ENCODE measurements around the gene GDF10.

The GDF10 gene

DNA sequence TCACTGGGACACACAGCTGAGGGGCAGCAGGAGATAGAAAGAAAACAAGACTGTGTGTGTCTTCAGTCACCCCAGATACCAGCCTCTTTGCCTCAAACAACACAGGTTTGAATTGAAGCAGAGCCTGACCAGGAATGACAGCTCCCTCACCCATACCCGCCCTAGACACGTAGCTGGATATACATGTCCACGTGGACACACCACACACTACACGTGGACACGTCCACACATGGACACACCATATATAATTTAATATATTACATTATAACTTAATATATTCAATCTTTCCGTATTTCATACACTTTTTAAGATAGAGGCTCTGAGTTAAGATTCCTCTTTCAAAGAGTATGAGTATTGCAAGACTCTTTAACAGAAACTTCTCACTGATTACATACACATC lies 33.5 kb downstream of the GDF10 start:
- Mint-ChIP-seq H3K4me1 (no peaks in the 10 kb centered on the region), H3K27me3 (peaks cover 15 to 18% of the 10 kb centered on the region in 2 donors), H3K9me3 (peaks cover 6 to 7% of the 10 kb centered on the region in 2 donors), H3K36me3 (no peaks in the 10 kb centered on the region), H3K4me3 (no peak overlapping the region), H3K27ac (no peak overlapping the region)
- ATAC-seq (replicated peaks) (no peak), DNase-seq (no peak)

DNA sequence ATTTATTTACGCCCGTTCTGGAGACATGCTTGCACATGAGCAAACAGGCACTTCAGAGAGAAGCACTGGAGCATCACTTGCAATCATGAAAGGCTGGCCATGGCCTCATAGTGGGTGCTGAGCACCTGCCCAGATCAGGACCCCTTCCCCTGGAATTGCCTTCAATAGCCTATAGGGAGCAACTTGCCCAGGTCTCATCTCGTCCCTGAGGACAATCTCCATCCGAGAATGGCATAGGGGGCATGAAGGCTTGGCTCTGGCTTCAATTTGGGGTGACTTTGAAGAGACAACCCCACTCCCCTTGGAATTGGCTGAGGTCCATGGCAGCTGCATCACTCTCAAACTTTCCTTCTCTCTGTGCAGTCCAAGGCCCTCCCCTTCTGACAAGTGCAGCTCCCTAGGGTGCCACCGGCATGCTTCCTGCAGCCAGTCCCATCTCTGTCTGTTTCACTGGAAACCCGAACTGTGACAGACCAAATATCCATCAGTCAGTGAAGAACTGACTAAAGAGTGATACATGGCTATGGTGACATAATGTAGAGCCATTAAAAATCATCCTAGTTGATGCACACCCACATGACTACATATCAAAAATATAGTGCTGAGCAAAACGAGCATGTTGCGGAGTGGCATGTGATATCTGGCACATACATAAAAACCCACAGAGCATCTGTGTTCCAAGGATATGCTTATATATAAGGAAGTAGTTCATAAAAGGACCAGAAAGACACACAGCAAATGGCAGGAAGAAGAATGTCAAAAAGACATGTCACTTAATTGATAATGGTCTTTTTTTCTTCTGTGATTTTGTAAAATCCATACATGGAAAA lies 34.7 kb downstream of the GDF10 start:
- no peak for DNase-seq
- no peaks in the 10 kb centered on the region for H3K9me3 Mint-ChIP-seq
- H3K4me1 Mint-ChIP-seq, result no peaks in the 10 kb centered on the region
- no peak overlapping the region for H3K4me3 Mint-ChIP-seq
- H3K36me3 Mint-ChIP-seq, result no peaks in the 10 kb centered on the region
- no peak overlapping the region for H3K27ac Mint-ChIP-seq
- peaks cover 20 to 22% of the 10 kb centered on the region in 2 donors for H3K27me3 Mint-ChIP-seq
- ATAC-seq (replicated peaks), result no peak

DNA sequence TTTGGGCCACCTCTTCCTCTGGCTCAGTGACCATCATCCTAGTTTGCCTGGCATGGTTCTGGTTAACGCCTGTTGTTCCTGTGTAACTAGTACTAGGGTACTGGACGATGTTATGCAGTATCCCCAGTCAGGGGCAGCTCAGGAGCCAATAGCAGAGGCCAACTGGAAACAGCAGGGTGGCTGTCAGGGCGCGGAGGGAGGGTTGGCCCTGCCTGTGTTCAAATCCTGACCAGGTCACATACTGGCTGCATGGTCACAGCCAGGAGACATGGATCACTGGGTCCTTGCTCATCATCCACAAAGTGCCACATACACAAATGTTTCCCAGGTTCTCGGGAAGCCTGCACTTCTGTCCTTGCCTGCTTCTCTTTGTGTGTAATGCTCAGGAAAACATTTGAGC lies 35.9 kb downstream of the GDF10 start:
- no peak overlapping the region for H3K27ac Mint-ChIP-seq
- peaks cover 33 to 35% of the 10 kb centered on the region in 2 donors for H3K27me3 Mint-ChIP-seq
- DNase-seq (no peak), ATAC-seq (replicated peaks) (no peak)
- H3K4me1 Mint-ChIP-seq, result peaks cover 8% of the 10 kb centered on the region in 2 donors
- H3K36me3 Mint-ChIP-seq, result no peaks in the 10 kb centered on the region
- H3K9me3 Mint-ChIP-seq, result no peaks in the 10 kb centered on the region
- H3K4me3 Mint-ChIP-seq, result no peak overlapping the region

DNA sequence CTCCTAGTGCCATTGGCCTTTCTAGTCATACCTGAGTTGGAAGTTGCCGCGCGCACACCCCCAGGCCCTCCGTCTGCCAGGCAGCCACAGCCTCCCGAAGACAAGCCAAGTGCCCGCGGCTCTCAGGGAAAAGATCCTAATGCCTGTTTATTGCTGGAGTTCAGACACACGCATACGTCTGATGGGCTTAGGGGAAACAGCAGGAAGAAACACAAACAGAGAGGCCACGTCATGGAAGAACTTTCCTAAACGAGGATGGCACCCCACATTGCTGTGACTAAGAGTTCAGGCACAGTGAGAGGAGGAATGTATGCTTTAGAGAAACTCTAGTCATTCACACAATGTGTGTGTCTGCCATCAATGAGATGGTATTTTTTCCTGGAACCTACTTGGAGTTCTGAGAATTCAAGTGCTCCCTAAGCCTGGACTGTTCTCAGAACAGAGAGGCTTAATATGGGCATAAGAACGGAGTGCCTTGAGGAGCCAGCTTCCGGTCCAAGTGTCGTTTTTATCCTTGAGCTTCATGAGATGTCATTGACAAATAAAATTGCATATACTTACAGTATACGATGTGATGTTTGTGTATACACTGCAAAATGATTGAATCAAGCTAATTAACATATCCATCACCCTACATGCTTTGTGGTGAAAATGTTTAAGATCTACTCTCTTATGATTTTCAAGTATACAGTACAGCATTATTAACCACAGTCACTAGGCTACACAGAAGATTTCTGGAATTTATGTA lies 36.6 kb downstream of the GDF10 start:
- H3K36me3 Mint-ChIP-seq, result no peaks in the 10 kb centered on the region
- ATAC-seq (replicated peaks), result no peak
- no peak for DNase-seq
- no peaks in the 10 kb centered on the region for H3K9me3 Mint-ChIP-seq
- no peak overlapping the region for H3K4me3 Mint-ChIP-seq
- peaks cover 33 to 35% of the 10 kb centered on the region in 2 donors for H3K27me3 Mint-ChIP-seq
- peaks cover 8% of the 10 kb centered on the region in 2 donors for H3K4me1 Mint-ChIP-seq
- H3K27ac Mint-ChIP-seq, result no peak overlapping the region

DNA sequence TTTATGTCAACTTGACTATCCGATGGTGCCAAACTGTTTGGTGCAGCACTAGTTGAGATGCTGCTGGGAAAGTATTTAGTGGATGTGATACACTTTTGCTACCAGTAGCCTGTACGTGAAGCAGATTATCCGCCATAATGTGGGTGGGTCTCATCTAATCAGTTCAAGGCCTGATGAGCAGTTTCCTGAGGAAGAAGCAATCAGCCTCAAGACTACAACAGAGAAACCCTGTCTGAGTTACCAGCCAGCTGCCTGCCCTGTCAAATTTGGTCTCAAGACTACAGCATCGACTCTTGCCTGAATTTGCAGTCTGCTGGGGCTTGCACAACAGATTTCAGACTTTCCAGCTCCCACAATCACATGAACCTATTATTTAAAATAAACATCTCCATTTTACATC lies 37.3 kb downstream of the GDF10 start:
- peaks cover 8% of the 10 kb centered on the region in 2 donors for H3K4me1 Mint-ChIP-seq
- ATAC-seq (replicated peaks) (no peak), DNase-seq (no peak)
- no peaks in the 10 kb centered on the region for H3K9me3 Mint-ChIP-seq
- H3K27me3 Mint-ChIP-seq, result peaks cover 33 to 35% of the 10 kb centered on the region in 2 donors
- H3K36me3 Mint-ChIP-seq, result no peaks in the 10 kb centered on the region
- no peak overlapping the region for H3K4me3 Mint-ChIP-seq
- no peak overlapping the region for H3K27ac Mint-ChIP-seq

GRCh38 chr10:47339186-47339735 lies 39.3 kb downstream of the GDF10 start:
- H3K9me3 Mint-ChIP-seq, result no peaks in the 10 kb centered on the region
- no peak overlapping the region for H3K27ac Mint-ChIP-seq
- H3K4me3 Mint-ChIP-seq, result no peak overlapping the region
- ATAC-seq (replicated peaks) (no peak), DNase-seq (no peak)
- H3K27me3 Mint-ChIP-seq, result peaks cover 30 to 35% of the 10 kb centered on the region in 2 donors
- H3K36me3 Mint-ChIP-seq, result no peaks in the 10 kb centered on the region
- H3K4me1 Mint-ChIP-seq, result peaks cover 8% of the 10 kb centered on the region in 2 donors

DNA sequence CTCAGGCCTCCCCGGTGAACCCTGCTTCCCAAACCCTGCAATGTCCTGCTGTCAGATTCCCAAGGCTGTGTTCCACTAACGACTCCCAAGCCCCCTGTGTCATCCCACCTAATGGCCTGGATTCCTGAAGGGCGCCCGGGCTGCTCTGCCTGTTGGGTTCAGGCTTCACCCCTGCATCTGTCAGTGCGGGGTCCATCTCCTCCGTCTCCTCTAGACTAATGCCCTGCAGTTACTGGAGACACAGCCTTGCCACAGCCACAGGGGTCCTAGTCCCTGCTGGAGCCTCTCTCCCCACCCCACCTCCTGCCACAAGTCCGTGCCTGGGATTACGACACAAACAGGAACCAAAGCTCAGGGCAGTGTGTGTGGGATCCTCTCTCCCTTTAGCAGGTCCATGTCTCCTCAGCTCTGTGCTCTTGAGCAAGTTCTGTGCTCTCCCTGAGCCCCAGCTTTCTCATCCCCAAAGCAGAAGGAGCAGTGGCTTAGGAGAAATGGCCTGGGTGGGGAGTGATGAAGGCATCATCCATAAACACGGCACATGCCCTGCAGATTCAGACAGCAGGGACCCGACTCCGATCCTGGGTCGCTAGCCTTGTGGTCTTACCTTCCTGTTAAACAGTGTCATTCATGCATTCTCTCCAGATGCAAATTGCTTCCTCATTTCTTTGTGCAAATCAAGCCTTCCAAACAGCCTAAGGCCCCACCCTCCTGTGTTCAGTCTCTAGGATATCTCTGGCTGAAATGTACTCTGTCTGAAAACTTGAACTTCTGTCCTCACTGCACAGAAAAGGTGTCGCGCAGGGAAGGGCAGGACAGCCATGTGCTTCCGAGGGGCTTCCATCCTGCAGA lies 40.0 kb downstream of the GDF10 start:
- H3K4me3 Mint-ChIP-seq, result no peak overlapping the region
- H3K36me3 Mint-ChIP-seq, result no peaks in the 10 kb centered on the region
- no peaks in the 10 kb centered on the region for H3K9me3 Mint-ChIP-seq
- ATAC-seq (replicated peaks), result peak; percentile 16 to 21
- no peak for DNase-seq
- peaks cover 27 to 29% of the 10 kb centered on the region in 2 donors for H3K27me3 Mint-ChIP-seq
- peaks cover 8% of the 10 kb centered on the region in 2 donors for H3K4me1 Mint-ChIP-seq
- no peak overlapping the region for H3K27ac Mint-ChIP-seq

DNA sequence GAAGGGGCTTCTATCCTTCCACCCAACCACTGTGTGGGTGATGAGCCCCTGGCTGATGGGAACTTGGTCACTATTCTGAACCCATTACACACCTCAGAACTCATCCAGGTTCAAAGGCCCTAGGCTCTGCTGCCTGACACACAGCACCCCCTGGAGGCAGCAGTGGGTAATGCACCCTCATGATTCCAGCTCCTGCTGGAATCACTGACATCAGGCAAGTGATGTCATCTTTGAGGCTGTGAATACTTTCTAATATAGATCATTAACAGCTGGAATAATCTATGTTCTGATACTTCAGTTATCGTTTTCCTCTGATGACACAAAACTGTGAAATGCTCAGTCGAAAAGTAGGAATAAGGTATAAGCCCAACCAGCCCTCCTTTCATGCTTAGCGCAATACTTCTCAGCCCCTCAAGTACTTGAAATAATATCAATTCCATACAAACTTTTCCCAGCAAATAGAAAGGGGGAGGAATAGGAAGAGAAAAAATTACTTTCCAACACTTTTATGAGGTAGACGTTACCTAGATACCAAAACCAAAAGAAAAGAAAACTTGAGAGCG lies 40.7 kb downstream of the GDF10 start:
- Mint-ChIP-seq H3K36me3 (no peaks in the 10 kb centered on the region), H3K4me1 (peaks cover 8% of the 10 kb centered on the region in 2 donors), H3K27ac (no peak overlapping the region), H3K27me3 (peaks cover 27 to 29% of the 10 kb centered on the region in 2 donors), H3K9me3 (no peaks in the 10 kb centered on the region), H3K4me3 (no peak overlapping the region)
- peak; percentile 38 for DNase-seq
- peak; percentile 74 to 76 for ATAC-seq (replicated peaks)

GRCh38 chr10:47344996-47345870 lies 45.2 kb downstream of the GDF10 start:
- H3K9me3 Mint-ChIP-seq, result no peaks in the 10 kb centered on the region
- H3K4me1 Mint-ChIP-seq, result peaks cover 3 to 4% of the 10 kb centered on the region in 2 donors
- ATAC-seq (replicated peaks), result no peak
- DNase-seq, result no peak
- H3K27me3 Mint-ChIP-seq, result peaks cover 7 to 8% of the 10 kb centered on the region in 2 donors
- no peak overlapping the region for H3K27ac Mint-ChIP-seq
- H3K36me3 Mint-ChIP-seq, result no peaks in the 10 kb centered on the region
- no peak overlapping the region for H3K4me3 Mint-ChIP-seq

GRCh38 chr10:47346581-47347302 lies 46.7 kb downstream of the GDF10 start:
- no peaks in the 10 kb centered on the region for H3K4me1 Mint-ChIP-seq
- no peak for ATAC-seq (replicated peaks)
- H3K27me3 Mint-ChIP-seq, result no peaks in the 10 kb centered on the region
- H3K27ac Mint-ChIP-seq, result no peak overlapping the region
- H3K4me3 Mint-ChIP-seq, result no peak overlapping the region
- H3K9me3 Mint-ChIP-seq, result no peaks in the 10 kb centered on the region
- DNase-seq, result no peak
- H3K36me3 Mint-ChIP-seq, result no peaks in the 10 kb centered on the region

DNA sequence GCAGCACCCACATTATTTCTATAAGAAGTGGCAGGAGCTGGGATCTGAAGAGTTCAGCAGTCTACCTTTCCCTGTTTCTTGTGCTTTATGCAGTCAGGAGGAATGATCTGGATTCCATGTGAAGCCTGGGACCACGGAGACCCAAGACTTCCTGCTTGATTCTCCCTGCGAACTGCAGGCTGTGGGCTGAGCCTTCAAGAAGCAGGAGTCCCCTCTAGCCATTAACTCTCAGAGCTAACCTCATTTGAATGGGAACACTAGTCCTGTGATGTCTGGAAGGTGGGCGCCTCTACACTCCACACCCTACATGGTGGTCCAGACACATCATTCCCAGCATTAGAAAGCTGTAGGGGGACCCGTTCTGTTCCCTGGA lies 47.3 kb downstream of the GDF10 start:
- Mint-ChIP-seq H3K9me3 (no peaks in the 10 kb centered on the region), H3K27ac (no peak overlapping the region), H3K36me3 (no peaks in the 10 kb centered on the region), H3K27me3 (no peaks in the 10 kb centered on the region), H3K4me3 (no peak overlapping the region), H3K4me1 (no peaks in the 10 kb centered on the region)
- DNase-seq (no peak), ATAC-seq (replicated peaks) (no peak)

DNA sequence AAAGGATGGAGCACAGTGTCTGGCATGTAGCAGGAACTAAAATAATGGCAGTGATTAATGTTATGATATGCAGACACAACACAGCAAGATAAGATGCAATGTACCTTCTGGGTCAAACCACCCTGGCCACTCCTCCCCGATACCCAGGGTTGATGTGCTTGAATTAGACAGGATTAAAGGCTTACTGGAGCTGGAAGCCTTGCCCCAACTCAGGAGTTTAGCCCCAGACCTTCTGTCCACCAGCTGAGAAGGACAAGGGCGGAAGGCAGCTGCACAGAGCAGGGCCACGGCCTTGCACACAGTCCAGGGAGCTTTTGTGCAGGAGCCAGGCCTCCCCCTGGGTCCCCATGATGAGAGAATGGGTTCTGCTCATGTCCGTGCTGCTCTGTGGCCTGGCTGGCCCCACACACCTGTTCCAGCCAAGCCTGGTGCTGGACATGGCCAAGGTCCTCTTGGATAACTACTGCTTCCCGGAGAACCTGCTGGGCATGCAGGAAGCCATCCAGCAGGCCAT lies 48.2 kb downstream of the GDF10 start, which contains the start of gene RBP3:
RBP3 (plus strand) TSS at position 226 of the 514 bp plus-strand sequence; CDS start at position 348, 122 bp downstream.
- H3K27me3 Mint-ChIP-seq, result peaks cover 0 to under 1% of the 10 kb centered on the region in 2 donors

More for the DNA sequence above, 48.2 kb downstream of the GDF10 start, which contains the start of gene RBP3:
- Mint-ChIP-seq H3K36me3 (no peaks in the 10 kb centered on the region), H3K9me3 (no peaks in the 10 kb centered on the region), H3K4me1 (no peaks in the 10 kb centered on the region), H3K27ac (no peak within 1 kb of the TSS), H3K4me3 (no peak within 1 kb of the TSS)
- DNase-seq (no peak), ATAC-seq (replicated peaks) (no peak)
